SK-N-SH (cell line): ENCODE data around the gene SLC17A9. TPM values are rescaled to one million over a fixed set of nuclear protein-coding genes. Genes with fewer than 3 reads are reported as not detected.
A peak's percentile ranks its signal among the peaks of the same experiment; 100 is the strongest.

Experiments used
- CTCF ChIA-PET: fragments of 300-600, 350-600 bp; formaldehyde crosslinking; extraction: SDS; loops from one replicate; lab custom pipeline; 2021; lab: Yijun Ruan, JAX
- POLR2A ChIA-PET: fragments of 350-600 bp; sonication (Branson Sonifier 250); formaldehyde crosslinking; extraction: SDS; loops from one replicate; lab custom pipeline; 2020; ENCODE audit warnings: antibody characterized with exemption, inconsistent platforms; lab: Yijun Ruan, JAX
- DNase-seq: peaks from one replicate; pipeline ENCODE4 v3.0.0; 2012
- H2AFZ ChIP-seq: fragments of 200-600 bp; sonication (generic); 2 replicates; pipeline ENCODE4 v1.8.1; 2016; ENCODE audit warnings: antibody characterized with exemption, mild to moderate bottlenecking, low read depth
- H3F3A ChIP-seq: fragments of 200-600 bp; sonication (generic); replicated peaks from 2 replicates; pipeline ENCODE3; 2016; ENCODE audit warnings: antibody characterized with exemption, mild to moderate bottlenecking; ENCODE audit not compliant: insufficient read depth
- H3K27ac ChIP-seq, 2 experiments: fragments of 200-500 bp in 1 of 2; fragments of 200-600 bp in 1 of 2; sonication (Bioruptor generic) in 1 of 2; sonication (generic), shearing (Covaris generic) in 1 of 2; 2 replicates each; pipeline versions ENCODE4 v1.5.1 to v1.6.1; 2014 to 2016; ENCODE audit warnings: low read depth in 2 of 2, inconsistent platforms in 1 of 2, low read length in 1 of 2, mild to moderate bottlenecking in 1 of 2, mixed read lengths in 1 of 2
- H3K27me3 ChIP-seq: fragments of 200-600 bp; sonication (generic), shearing (Covaris generic); 2 replicates; pipeline ENCODE4 v1.6.1; 2016; ENCODE audit warnings: mixed run types; ENCODE audit not compliant: insufficient read depth
- H3K36me3 ChIP-seq, 2 experiments: fragments of 200-500 bp in 1 of 2; fragments of 200-600 bp in 1 of 2; sonication (Bioruptor generic) in 1 of 2; sonication (generic) in 1 of 2; replicated peaks in 1 of 2; 2 replicates each; pipeline versions ENCODE3 to v1.5.1; 2014 to 2016; ENCODE audit warnings: low read length in 1 of 2, mild to moderate bottlenecking in 1 of 2; ENCODE audit not compliant: insufficient read depth in 2 of 2, control insufficient read depth in 1 of 2
- H3K4me1 ChIP-seq, 2 experiments: fragments of 200-500 bp in 1 of 2; fragments of 200-600 bp in 1 of 2; sonication (Bioruptor generic) in 1 of 2; sonication (generic), shearing (Covaris generic) in 1 of 2; 2 replicates each; pipeline versions ENCODE4 v1.5.1 to v1.6.1; 2014 to 2016; ENCODE audit warnings: low read depth in 1 of 2, low read length in 1 of 2, mixed run types in 1 of 2; ENCODE audit not compliant: insufficient read depth in 2 of 2, control insufficient read depth in 1 of 2
- H3K4me2 ChIP-seq: fragments of 200-600 bp; sonication (generic), shearing (Covaris generic); 2 replicates; pipeline ENCODE4 v1.6.1; 2017; ENCODE audit warnings: mixed run types
- H3K4me3 ChIP-seq, 2 experiments: fragments of 200-500 bp in 1 of 2; fragments of 200-600 bp in 1 of 2; sonication (Bioruptor generic) in 1 of 2; sonication (generic), shearing (Covaris generic) in 1 of 2; 2 replicates each; pipeline versions ENCODE4 v1.5.1 to v1.8.1; 2014 to 2016; ENCODE audit warnings: low read depth in 2 of 2, inconsistent platforms in 1 of 2, low read length in 1 of 2, mild to moderate bottlenecking in 1 of 2, mixed read lengths in 1 of 2, moderate library complexity in 1 of 2
- H3K79me2 ChIP-seq: fragments of 200-600 bp; sonication (generic); 2 replicates; pipeline ENCODE4 v1.8.1; 2017; ENCODE audit warnings: mild to moderate bottlenecking; ENCODE audit not compliant: insufficient read depth
- H3K9ac ChIP-seq: fragments of 200-600 bp; sonication (generic); 2 replicates; pipeline ENCODE4 v1.6.1; 2017; ENCODE audit warnings: mixed run types
- H3K9me2 ChIP-seq: fragments of 200-600 bp; sonication (generic); 2 replicates; pipeline ENCODE4 v1.6.1; 2017; ENCODE audit warnings: mixed run types
- H3K9me3 ChIP-seq: fragments of 200-600 bp; sonication (generic); 2 replicates; pipeline ENCODE4 v1.6.1; 2017; ENCODE audit warnings: mixed run types, mild to moderate bottlenecking, moderate library complexity
- H4K20me1 ChIP-seq: fragments of 200-600 bp; sonication (generic); 2 replicates; pipeline ENCODE4 v1.6.1; 2017; ENCODE audit warnings: mild to moderate bottlenecking, mixed run types; ENCODE audit not compliant: insufficient read depth
- CTCF ChIP-seq: fragments of 200-600 bp; sonication (generic); IDR thresholded peaks from 2 replicates; pipeline ENCODE4 v1.6.1; 2017; ENCODE audit warnings: antibody characterized with exemption, mild to moderate bottlenecking, moderate library complexity
- EP300 ChIP-seq, 2 experiments: IDR thresholded peaks; 2 replicates each; pipeline versions ENCODE4 v1.4.0 to v1.6.1; 2012; ENCODE audit warnings: borderline replicate concordance in 1 of 2, low read depth in 1 of 2, low read length in 1 of 2
- EZH2phosphoT487 ChIP-seq: fragments of 200-600 bp; sonication (generic); IDR thresholded peaks from 2 replicates; pipeline ENCODE4 v1.6.1; 2017; ENCODE audit warnings: low read depth, mixed run types, mild to moderate bottlenecking, antibody characterized with exemption, moderate library complexity, borderline replicate concordance
- FOSL2 ChIP-seq: IDR thresholded peaks from 2 replicates; pipeline ENCODE4 v1.4.0; 2012; ENCODE audit warnings: low read depth, mild to moderate bottlenecking, moderate library complexity, borderline replicate concordance
- FOXM1 ChIP-seq: IDR thresholded peaks from 2 replicates; pipeline ENCODE4 v1.4.0; 2012; ENCODE audit warnings: low read depth, mild to moderate bottlenecking
- GABPA ChIP-seq: IDR thresholded peaks from 2 replicates; pipeline ENCODE4 v1.4.0; 2012; ENCODE audit warnings: low read depth, mild to moderate bottlenecking
- POLR2AphosphoS5 ChIP-seq: IDR thresholded peaks from 2 replicates; pipeline ENCODE4 v1.6.1; 2012; ENCODE audit warnings: low read depth, low read length
- RAD21 ChIP-seq: IDR thresholded peaks from 2 replicates; pipeline ENCODE4 v1.6.1; 2012; ENCODE audit warnings: mild to moderate bottlenecking, low read length
- RCOR1 ChIP-seq: fragments of 150-350 bp; IDR thresholded peaks from 2 replicates; pipeline ENCODE4 v1.6.1; 2017; ENCODE audit warnings: antibody characterized with exemption, low read length
- RXRA ChIP-seq: IDR thresholded peaks from 2 replicates; pipeline ENCODE4 v1.4.0; 2012; ENCODE audit warnings: low read depth, mild to moderate bottlenecking, borderline replicate concordance
- SMC3 ChIP-seq: IDR thresholded peaks from 2 replicates; pipeline ENCODE4 v1.6.1; 2012; ENCODE audit warnings: low read depth, low read length, improper control_type of control experiment
- TCF12 ChIP-seq: IDR thresholded peaks from 2 replicates; pipeline ENCODE4 v1.4.0; 2012
- ZBTB33 ChIP-seq: IDR thresholded peaks from 2 replicates; pipeline ENCODE4 v1.4.0; 2012; ENCODE audit warnings: low read depth, borderline replicate concordance
- WGBS: methylation state at CpG from one replicate; pipeline ENCODE4 v1.1.6; 2017; ENCODE audit warnings: low lambda C conversion rate; 5-methylcytosine and 5-hydroxymethylcytosine counted together
- polyA plus RNA-seq, 3 experiments: library from polyadenylated mRNA; depleted of rRNA; stranded (reverse); fragments of >200 nt; gene quantifications; 2 replicates each; pipeline ENCODE4 v1.2.3, GENCODE V29; 2012

SLC17A9 gene
- polyA plus RNA-seq, 1 of the 3 experiments (the other 2 are of a cell fraction), result not detected

GRCh38 chr20:63007360-63007645 lies 54.8 kb downstream of the SLC17A9 start:
- ChIA-PET CTCF (interaction anchor here (1.2 to 2.6 kb wide), 3 partner anchors 13 to 132 kb away, joined by 3 to 28 read pairs (median 4); no protein-coding TSS in a partner anchor), POLR2A (no interaction called here)
- Histone ChIP-seq H3F3A (peaks cover 4% of the 10 kb centered on the region), H3K79me2 (no peaks in the 10 kb centered on the region), H3K9me3 (no peaks in the 10 kb centered on the region), H2AFZ (no peak overlapping the region), H3K27ac (no peak overlapping the region), H3K36me3 (no peaks in the 10 kb centered on the region), H3K9ac (no peak overlapping the region), H4K20me1 (no peaks in the 10 kb centered on the region), H3K4me1 (peaks cover 0 to 3% of the 10 kb centered on the region in 2 experiments; a peak in 1 of 4 replicates), H3K9me2 (no peaks in the 10 kb centered on the region), H3K27me3 (peaks cover 94% of the 10 kb centered on the region), H3K4me3 (no peak overlapping the region), H3K4me2 (no peak overlapping the region)
- DNase-seq, result no peak
- WGBS, result 7% methylated on average over 18 of the region's 24 CpGs
- TF ChIP-seq RXRA (no peak), GABPA (no peak), RCOR1 (no peak), EP300 (IDR thresholded peaks at IDR 0.05; ENCODE audit: borderline replicate concordance in 1 of 2, low read depth in 1 of 2, low read length in 1 of 2) (no peak), POLR2AphosphoS5 (no peak), TCF12 (no peak), ZBTB33 (no peak), CTCF (no peak), RAD21 (no peak), FOSL2 (no peak)

- no peak for DNase-seq
- H3K4me1 ChIP-seq, result peaks cover 0 to 3% of the 10 kb centered on the region in 2 experiments; a peak in 1 of 4 replicates
- H3K27ac ChIP-seq, result no peak overlapping the region
- no peaks in the 10 kb centered on the region for H3K36me3 ChIP-seq
- H3F3A ChIP-seq, result peaks cover 4% of the 10 kb centered on the region
- H3K4me2 ChIP-seq, result no peak overlapping the region
- TF ChIP-seq RCOR1 (no peak), FOXM1 (no peak), EZH2phosphoT487 (0 out of 2 replicates have a peak, but pooled peaks have one; percentile 51), SMC3 (no peak), RXRA (no peak)
- TF ChIP-seq, all 33 proteins: peak for 1
- Histone ChIP-seq H2AFZ (no peak overlapping the region), H3K9ac (no peak overlapping the region), H3K79me2 (no peaks in the 10 kb centered on the region), H3K4me3 (no peak overlapping the region), H3K9me2 (no peaks in the 10 kb centered on the region), H4K20me1 (no peaks in the 10 kb centered on the region), H3K27me3 (peaks cover 94% of the 10 kb centered on the region), H3K9me3 (peaks cover under 1% of the 10 kb centered on the region; the same call in 1 of the 2 replicates)
- 6% methylated on average over 8 of the region's 46 CpGs for WGBS
- ChIA-PET POLR2A (interaction anchor here (1.5 kb wide), 1 partner anchor 35 kb away, joined by 3 read pairs; no protein-coding TSS in a partner anchor), CTCF (interaction anchor here (1.0 to 2.6 kb wide), 15 partner anchors 9 to 188 kb away, joined by 3 to 30 read pairs (median 10); partner anchors contain the start of gene SLC17A9)
Observed at GRCh38 chr20:63007646-63008488, 55.4 kb downstream of the SLC17A9 start.
